Superior temporal gyrus (tissue), 1 donor: ENCODE results near the gene SCAI.
A peak's percentile ranks its signal among the peaks of the same experiment; 100 is the strongest.
"Not testable (repeated sequence)": the region's sequence is repeated elsewhere in the genome, so short reads cannot be mapped to it uniquely, and the experiment has no call there.

Experiments
- DNase-seq: peaks from one replicate; pipeline ENCODE4 v3.0.0-alpha.2; 2016; ENCODE audit errors: extremely low spot score

SCAI gene

DNA sequence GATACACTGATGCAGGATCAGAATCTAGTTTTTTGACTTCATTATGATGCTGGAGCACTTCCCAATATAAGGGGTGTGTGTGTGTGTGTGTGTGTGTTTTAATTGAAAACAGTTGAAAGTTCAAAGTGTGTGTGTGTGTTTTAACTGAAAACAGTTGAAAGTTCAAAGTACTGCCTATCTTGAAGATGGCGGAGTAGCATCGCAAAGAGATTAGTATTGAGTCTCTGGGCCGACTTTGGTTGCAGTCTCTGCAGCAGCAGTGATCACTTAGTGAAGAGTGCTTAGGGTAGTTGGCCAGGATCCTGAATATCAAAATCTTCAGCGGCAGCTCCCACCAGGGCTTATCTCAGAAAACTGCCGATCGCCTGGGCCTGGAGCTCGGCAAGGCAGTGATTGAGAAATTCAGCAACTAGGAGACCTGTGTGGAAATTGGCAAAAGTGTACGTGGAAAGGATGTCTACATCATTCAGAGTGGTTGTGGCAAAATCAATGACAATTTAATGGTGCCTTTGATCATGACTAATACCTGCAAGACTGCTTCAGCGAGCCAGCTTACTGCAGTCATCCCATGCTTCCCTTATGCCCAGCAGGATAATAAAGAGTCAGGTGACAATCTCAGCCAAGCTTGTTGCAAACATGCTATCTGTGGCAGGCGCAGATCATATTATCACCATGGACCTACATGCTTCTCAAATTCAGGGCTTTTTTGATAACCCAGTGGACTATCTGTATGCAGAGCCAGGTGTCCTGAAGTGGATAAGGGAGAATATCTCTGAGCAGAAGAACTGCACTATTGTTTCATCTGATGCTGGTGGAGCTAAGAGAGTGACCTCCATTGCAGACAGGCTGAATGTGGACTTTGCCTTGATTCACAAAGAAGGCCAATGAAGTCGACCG is 7.3 kb upstream of the SCAI start:
- DNase-seq = no peak

GRCh38 chr9:125147401-125147951 is 4.1 kb upstream of the SCAI start:
- DNase-seq = no peak

DNA sequence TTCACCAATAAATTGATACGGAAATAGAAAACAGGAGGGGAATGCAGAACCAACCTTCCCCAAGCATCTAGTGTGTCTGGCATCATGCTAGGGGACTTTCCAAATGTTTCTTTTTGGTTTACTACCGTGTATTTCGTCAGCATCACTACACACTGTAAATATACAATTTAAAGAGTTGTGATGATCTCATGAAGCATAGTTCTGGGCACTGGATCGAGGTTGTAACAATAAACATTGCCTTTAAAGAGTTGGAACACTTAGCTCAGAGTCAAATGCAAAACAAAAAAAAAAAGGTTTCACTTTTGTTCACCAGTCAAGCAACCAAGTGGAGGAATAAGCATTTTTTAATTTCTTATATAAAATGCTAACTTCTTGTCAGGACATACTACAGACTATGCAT is 2.9 kb upstream of the SCAI start:
- DNase-seq = no peak

- DNase-seq = no peak
These were observed 2.1 kb upstream of the SCAI start for GRCh38 chr9:125145425-125145824.

GRCh38 chr9:125142560-125143376 is 560 bp downstream of the SCAI start:
- no peak for DNase-seq

DNA sequence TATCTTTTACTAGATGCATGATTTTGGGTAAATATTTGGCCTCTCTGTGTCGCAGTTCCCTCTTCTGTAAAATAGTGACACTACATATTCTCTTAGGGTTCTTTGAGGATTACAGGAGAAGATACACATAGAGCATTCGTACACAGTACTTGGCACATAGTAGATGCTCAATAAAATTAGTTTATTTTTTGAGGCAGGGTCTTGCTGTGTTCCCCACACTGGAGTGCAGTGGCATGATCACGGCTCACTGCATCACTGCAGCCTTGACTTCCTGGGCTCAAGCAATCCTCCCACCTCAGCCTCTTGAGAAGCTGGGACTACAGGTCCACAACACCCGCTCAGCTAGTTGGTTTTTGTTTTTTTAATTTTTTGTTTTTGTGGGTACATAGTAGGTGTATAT is 1.6 kb downstream of the SCAI start:
- no peak for DNase-seq

- DNase-seq = no peak
These were observed 2.1 kb downstream of the SCAI start for GRCh38 chr9:125141251-125141650.

DNA sequence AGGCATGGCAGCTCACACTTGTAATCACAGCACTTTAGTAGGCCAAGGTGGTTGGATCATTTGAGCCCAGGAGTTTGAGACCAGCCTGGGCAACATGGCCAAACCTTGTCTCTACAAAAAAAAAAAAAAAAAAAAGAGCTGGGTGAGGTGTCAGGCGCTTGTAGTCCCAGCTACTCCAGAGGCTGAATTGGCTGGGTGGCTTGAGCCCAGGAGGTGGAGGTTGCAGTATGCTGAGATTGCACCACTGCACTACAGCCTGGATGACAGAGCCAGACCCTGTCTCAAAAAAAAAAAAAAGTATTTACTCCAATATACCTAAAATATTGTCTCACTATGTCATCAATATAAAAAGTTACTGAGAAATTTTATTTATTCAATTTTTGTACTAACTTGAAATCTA is 2.8 kb downstream of the SCAI start:
- no peak for DNase-seq

DNA sequence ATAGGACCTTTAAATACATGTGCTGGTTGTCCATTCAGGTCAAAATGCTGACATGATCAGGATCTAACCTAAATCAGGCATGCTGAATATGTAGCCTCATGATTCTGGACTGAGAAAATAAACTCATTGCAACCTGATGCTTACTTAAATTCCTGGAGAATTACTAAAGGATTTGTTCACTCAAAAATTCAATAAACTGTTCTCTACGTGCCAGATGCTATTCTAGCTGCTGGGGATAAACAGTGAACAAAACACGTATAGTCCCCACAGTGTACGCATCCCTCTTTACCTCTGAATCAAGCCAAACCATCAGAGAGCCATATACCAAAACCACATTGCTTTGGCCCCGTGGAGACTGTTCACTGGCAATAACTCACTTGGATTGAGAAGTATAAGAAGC is 6.1 kb downstream of the SCAI start:
- DNase-seq = no peak

GRCh38 chr9:125134976-125135375 is 8.4 kb downstream of the SCAI start:
- DNase-seq = no peak

DNA sequence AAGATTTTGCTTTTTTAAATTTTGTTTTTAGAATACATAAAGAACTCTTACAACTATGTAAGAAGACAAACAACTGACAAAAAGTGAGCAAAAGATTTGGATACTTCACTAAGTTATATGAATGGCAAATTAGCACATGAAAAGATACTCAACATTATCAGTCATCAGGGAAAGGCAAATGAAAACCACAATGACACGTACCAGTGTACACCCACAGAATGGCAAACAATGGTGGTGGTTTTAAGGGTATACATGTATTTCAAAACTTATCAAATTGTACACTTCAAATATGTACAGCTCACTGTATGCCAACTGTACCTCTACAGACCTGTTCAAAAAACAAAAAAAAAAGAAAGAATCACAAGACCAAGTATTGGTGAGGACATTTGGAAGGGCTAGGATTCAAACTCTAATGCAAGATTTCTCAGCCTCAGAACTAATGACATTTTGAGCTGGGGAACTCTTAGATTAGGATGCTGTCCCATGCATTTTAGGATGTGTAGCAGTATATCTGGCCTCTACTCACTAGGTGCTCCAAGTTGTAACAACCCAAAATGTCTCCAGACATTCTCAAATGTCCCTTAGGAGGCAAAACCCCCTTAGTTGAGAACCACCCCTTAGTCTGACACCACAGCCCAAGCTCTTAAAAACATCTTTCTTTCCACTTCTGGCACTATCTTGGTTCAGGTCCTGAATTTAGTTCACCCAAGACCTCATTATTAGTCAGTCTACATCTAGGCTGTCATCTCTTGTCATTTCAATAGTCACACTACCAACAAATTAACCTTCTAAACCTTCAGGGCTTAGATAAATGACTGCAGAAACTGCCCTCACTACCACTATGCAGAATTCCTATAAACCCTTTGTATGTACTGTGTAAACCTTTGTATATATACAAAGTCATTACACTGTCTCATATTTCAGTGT is 9.7 kb downstream of the SCAI start:
- no peak for DNase-seq

GRCh38 chr9:125131778-125132177 is 11.6 kb downstream of the SCAI start:
- no peak for DNase-seq

DNA sequence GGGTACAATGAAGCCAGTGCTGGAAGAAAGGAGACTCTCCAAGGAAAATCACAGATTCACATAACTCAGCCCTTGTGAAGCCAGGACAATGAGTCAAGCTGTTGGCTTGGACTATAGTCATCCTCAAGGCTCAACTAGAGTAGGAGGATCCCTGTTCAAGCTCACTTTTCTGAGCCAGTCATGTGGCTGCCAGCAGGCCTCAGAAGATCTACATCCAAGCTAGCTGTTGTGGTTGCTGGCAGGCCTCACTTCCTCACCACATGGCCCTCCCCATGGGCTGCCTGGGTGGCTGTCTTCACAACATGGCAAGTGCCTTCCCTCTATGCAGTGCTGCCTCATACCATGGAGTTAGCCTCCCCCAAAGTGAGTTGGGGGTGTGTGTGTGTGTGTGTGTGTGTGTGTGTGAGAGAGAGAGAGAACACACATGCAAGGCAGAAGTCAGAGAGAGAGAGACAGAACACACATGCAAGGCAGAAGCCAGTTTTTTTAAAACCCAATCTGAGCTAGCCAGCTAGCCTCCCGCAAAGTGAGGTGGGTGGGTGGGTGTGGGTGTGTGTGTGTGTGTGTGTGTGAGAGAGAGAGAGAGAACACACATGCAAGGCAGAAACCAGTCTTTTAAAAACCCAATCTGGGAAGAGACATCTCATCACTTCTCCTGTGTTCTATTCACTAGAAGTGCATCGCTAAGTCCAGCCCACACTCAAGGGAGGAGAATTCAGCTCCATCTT is 17.1 kb downstream of the SCAI start:
- DNase-seq = peak; percentile 76

DNA sequence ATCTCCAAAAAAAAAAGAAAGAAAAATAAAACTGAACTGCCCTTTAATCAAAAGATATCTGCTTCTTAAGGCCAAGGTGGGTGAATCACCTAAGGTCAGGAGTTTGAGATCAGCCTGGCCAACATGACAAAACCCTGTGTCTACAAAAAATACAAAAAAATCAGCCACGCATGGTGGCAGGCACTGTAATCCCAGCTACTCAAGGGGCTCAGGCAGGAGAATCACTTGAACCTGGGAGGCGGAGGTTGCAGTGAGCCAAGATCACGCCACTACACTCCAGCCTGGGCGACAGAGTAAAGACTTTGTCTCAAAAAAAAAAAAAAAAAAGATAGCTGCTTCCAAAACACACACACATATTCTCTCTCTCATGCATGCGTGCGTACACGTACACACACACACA is 17.8 kb downstream of the SCAI start:
- DNase-seq = no peak

- no peak for DNase-seq
These were observed 22.2 kb downstream of the SCAI start for GRCh38 chr9:125121146-125121545.

DNA sequence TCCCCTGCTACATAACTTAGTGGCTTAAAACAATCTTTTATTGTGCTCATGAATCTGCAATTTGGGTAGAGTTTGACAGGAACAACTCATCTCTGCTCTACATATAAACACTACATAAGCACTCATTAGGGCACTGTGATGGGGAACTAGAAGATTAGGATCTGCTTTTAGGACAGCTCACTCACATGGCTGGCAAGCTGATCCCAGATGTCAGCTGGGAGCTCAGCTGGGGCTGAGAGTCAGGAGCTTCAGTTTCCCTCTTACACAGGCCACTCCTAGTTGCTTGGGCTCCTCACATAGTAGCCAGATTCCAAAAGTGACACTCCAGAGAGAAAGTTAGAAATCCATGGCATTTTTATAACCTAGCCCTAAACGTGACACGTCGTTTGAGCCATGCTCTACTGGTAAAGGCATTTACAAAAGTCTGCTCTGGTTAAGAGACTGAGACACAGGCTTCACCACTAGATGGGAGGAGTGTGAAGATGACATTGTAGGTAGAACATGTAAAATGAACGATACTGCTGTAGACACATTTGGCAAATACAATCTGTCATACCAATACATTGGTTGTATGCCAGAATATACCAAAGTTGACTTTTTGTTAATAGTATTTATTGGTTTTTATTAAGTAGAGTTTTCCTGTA is 23.6 kb downstream of the SCAI start:
- DNase-seq = no peak

- not testable (repeated sequence) for DNase-seq
These were observed 24.6 kb downstream of the SCAI start for GRCh38 chr9:125118696-125119095.

- not testable (repeated sequence) for DNase-seq
These were observed 28.8 kb downstream of the SCAI start for GRCh38 chr9:125114503-125114902.

- DNase-seq = no peak
These were observed 32.9 kb downstream of the SCAI start for GRCh38 chr9:125110464-125110863.

GRCh38 chr9:125108541-125108940 is 34.8 kb downstream of the SCAI start:
- not testable (repeated sequence) for DNase-seq
